ENCODE results near the gene RCN1. TPM values are rescaled to one million over a fixed set of nuclear protein-coding genes. Genes with fewer than 3 reads are reported as not detected.

The RCN1 gene
- total RNA-seq, 1 donor from 2014 or later, result 27.5 TPM

DNA sequence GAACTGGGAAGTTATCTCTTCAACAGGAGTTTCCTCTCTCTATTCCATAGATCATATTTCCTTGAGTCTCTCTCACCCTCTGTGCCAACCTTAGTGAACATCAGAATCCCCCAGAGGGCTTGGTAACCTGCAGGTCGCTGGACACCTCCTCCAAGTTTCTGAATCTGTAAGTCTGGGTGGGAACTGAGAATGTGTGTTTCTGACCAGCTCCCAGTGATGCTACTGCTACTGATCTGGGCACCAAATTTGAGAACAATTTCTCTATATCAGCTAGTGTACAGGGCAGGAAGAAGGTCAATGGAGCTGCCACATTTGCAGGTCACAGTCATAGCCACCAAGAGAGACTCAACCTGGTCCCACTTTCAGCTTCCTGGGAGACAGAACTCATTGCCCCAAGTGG, 62.9 kb downstream of the RCN1 start:
- Mint-ChIP-seq H3K4me1 (ENCODE audit: low read depth) (no peaks in the 10 kb centered on the region), H3K9me3 (no peaks in the 10 kb centered on the region), H3K27ac (no peak overlapping the region), H3K27me3 (ENCODE audit: low read depth) (peaks cover 7% of the 10 kb centered on the region), H3K36me3 (ENCODE audit: low read depth) (no peaks in the 10 kb centered on the region), H3K4me3 (ENCODE audit: low read depth) (no peak overlapping the region)
- intact Hi-C loops (cut with micrococcal nuclease), result no loop called here
- no peak for DNase-seq (ENCODE audit: low spot score)

DNA sequence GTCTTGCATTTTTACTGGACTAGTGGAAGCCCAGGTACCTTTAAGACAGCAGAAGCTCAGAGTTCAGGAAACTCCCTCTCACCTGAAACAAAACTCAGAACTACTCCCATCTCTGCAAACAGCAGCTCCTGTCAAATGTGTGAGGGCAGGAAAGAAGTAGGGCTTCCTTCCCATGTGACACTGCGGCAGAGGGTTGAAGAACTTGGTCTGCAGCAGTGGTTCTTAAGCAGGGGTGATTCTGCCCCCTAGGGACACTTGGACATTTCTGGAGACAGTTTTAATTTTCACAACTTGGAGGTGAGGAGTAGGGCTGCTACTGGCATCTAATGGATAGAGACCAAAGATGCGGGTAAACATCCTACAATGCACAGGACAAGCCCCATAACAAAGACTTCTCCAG, 63.4 kb downstream of the RCN1 start:
- no peaks in the 10 kb centered on the region for H3K4me1 Mint-ChIP-seq (ENCODE audit: low read depth)
- H3K36me3 Mint-ChIP-seq (ENCODE audit: low read depth), result no peaks in the 10 kb centered on the region
- intact Hi-C loops (cut with micrococcal nuclease), result no loop called here
- H3K9me3 Mint-ChIP-seq, result no peaks in the 10 kb centered on the region
- DNase-seq (ENCODE audit: low spot score), result no peak
- H3K27me3 Mint-ChIP-seq (ENCODE audit: low read depth), result peaks cover 7% of the 10 kb centered on the region
- H3K4me3 Mint-ChIP-seq (ENCODE audit: low read depth), result no peak overlapping the region
- H3K27ac Mint-ChIP-seq, result no peak overlapping the region

Measured in activated T-helper 2 cell treated with anti-CD3 and anti-CD28 coated beads, Interferon-gamma antibody, Interleukin-2, Interleukin-4, amounts not matched to agents 10 μg/mL and 5 μg/mL and 100 μg/mL, durations not matched to agents 14 hours and 24 hours and 36 hours (primary cell).